HEK293T (cell line): Measurements from ENCODE around the gene GPNMB.
"Not testable (repeated sequence)": the region's sequence is repeated elsewhere in the genome, so short reads cannot be mapped to it uniquely, and the experiment has no call there.

Experiments used
- ARNT ChIP-seq: fragments of 450-650 bp; IDR thresholded peaks from 2 replicates; pipeline ENCODE4 v1.6.1; 2017; ENCODE audit warnings: mild to moderate bottlenecking
- ELF4 ChIP-seq: fragments of 450-650 bp; IDR thresholded peaks from 2 replicates; pipeline ENCODE4 v1.6.1; 2017; ENCODE audit warnings: antibody characterized with exemption
- FOXA1 ChIP-seq: fragments of 450-650 bp; IDR thresholded peaks from 2 replicates; pipeline ENCODE4 v1.6.1; 2016; ENCODE audit warnings: mild to moderate bottlenecking
- FOXK2 ChIP-seq: fragments of 450-650 bp; IDR thresholded peaks from 2 replicates; pipeline ENCODE4 v1.6.1; 2016; ENCODE audit warnings: mild to moderate bottlenecking
- L3MBTL2 ChIP-seq: fragments of 450-650 bp; conservative IDR thresholded peaks from 2 replicates; pipeline ENCODE4 v1.6.1; 2016; ENCODE audit warnings: mild to moderate bottlenecking
- LEF1 ChIP-seq: fragments of 450-650 bp; IDR thresholded peaks from 2 replicates; pipeline ENCODE4 v1.6.1; 2017; ENCODE audit warnings: mild to moderate bottlenecking, borderline replicate concordance
- SP1 ChIP-seq: fragments of 450-650 bp; IDR thresholded peaks from 2 replicates; pipeline ENCODE4 v1.6.1; 2017
- SUZ12 ChIP-seq: fragments of 450-650 bp; IDR thresholded peaks from 2 replicates; pipeline ENCODE4 v1.6.1; 2016; ENCODE audit warnings: mild to moderate bottlenecking

DNA sequence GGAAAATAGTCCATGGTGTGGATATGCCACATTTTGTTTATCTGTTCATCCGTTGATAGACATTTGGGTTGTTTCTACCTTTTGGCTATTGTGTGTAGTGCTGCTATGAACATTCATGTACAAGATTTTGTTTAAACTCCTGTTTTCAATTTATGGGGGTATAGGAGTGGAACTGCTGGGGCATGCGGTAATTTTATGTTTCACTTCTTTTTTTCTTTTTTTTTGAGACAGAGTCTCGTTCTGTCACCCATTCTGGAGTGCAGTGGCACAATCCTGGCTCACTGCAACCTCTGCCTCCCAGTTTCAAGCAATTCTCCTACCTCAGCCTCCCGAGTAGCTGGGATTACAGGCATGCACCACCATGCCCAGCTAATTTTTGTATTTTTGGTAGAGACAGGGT is 22.2 kb upstream of the GPNMB start:
- not testable (repeated sequence) for TF ChIP-seq SP1, ARNT, FOXA1, L3MBTL2, ELF4, LEF1, FOXK2, SUZ12
